HUES48 (cell line): ENCODE data around the gene HPCA.
A peak's percentile ranks its signal among the peaks of the same experiment; 100 is the strongest.

Source experiments
- H3K27ac ChIP-seq: one replicate; pipeline ENCODE4 v1.7.0; 2013; ENCODE audit warnings: low read depth, low read length, inconsistent platforms
- H3K27me3 ChIP-seq: 2 replicates; pipeline ENCODE4 v1.6.1; 2013; ENCODE audit warnings: mild to moderate bottlenecking, low read length; ENCODE audit not compliant: control insufficient read depth, insufficient read depth
- H3K36me3 ChIP-seq: 2 replicates; pipeline ENCODE4 v1.6.1; 2013; ENCODE audit warnings: low read length; ENCODE audit not compliant: control insufficient read depth, insufficient read depth
- H3K4me1 ChIP-seq: 2 replicates; pipeline ENCODE4 v1.6.1; 2013; ENCODE audit warnings: mild to moderate bottlenecking, low read length; ENCODE audit not compliant: control insufficient read depth, insufficient read depth
- H3K4me3 ChIP-seq: 2 replicates; pipeline ENCODE4 v1.5.1; 2013; ENCODE audit warnings: mild to moderate bottlenecking, low read depth, low read length
- H3K9ac ChIP-seq: 2 replicates; pipeline ENCODE4 v1.6.1; 2013; ENCODE audit warnings: mild to moderate bottlenecking, low read depth, low read length, moderate library complexity
- H3K9me3 ChIP-seq: 2 replicates; pipeline ENCODE4 v1.6.1; 2013; ENCODE audit warnings: low read length; ENCODE audit not compliant: control insufficient read depth, insufficient read depth

HPCA gene

GRCh38 chr1:32906654-32907053, 20.4 kb downstream of the HPCA start:
- no peaks in the 10 kb centered on the region for H3K4me1 ChIP-seq
- no peak overlapping the region for H3K4me3 ChIP-seq
- H3K9me3 ChIP-seq = no peaks in the 10 kb centered on the region
- no peak overlapping the region for H3K9ac ChIP-seq
- no peak overlapping the region for H3K27ac ChIP-seq
- peaks cover 11% of the 10 kb centered on the region for H3K27me3 ChIP-seq
- no peaks in the 10 kb centered on the region for H3K36me3 ChIP-seq

GRCh38 chr1:32907435-32907834, 21.1 kb downstream of the HPCA start:
- Histone ChIP-seq H3K9me3 (no peaks in the 10 kb centered on the region), H3K36me3 (no peaks in the 10 kb centered on the region), H3K27ac (no peak overlapping the region), H3K4me1 (no peaks in the 10 kb centered on the region), H3K9ac (no peak overlapping the region), H3K27me3 (peaks cover 4% of the 10 kb centered on the region), H3K4me3 (no peak overlapping the region)

GRCh38 chr1:32910319-32910718, 24.0 kb downstream of the HPCA start:
- no peaks in the 10 kb centered on the region for H3K27me3 ChIP-seq
- H3K9ac ChIP-seq = no peak overlapping the region
- no peak overlapping the region for H3K27ac ChIP-seq
- H3K9me3 ChIP-seq = no peaks in the 10 kb centered on the region
- H3K4me1 ChIP-seq = no peaks in the 10 kb centered on the region
- no peak overlapping the region for H3K4me3 ChIP-seq
- no peaks in the 10 kb centered on the region for H3K36me3 ChIP-seq

GRCh38 chr1:32915766-32916706, 29.7 kb downstream of the HPCA start:
- Histone ChIP-seq H3K9ac (no peak overlapping the region), H3K27ac (no peak overlapping the region), H3K27me3 (no peaks in the 10 kb centered on the region), H3K4me1 (no peaks in the 10 kb centered on the region), H3K9me3 (no peaks in the 10 kb centered on the region), H3K4me3 (no peak overlapping the region), H3K36me3 (no peaks in the 10 kb centered on the region)

GRCh38 chr1:32917521-32917920, 31.2 kb downstream of the HPCA start:
- Histone ChIP-seq H3K4me3 (no peak overlapping the region), H3K27me3 (no peaks in the 10 kb centered on the region; the same call in 1 of the 2 replicates), H3K27ac (no peak overlapping the region), H3K36me3 (no peaks in the 10 kb centered on the region), H3K4me1 (no peaks in the 10 kb centered on the region), H3K9me3 (no peaks in the 10 kb centered on the region), H3K9ac (no peak overlapping the region)

GRCh38 chr1:32918179-32918578, 31.9 kb downstream of the HPCA start:
- Histone ChIP-seq H3K9me3 (no peaks in the 10 kb centered on the region), H3K27ac (no peak overlapping the region), H3K9ac (no peak overlapping the region), H3K4me1 (no peaks in the 10 kb centered on the region), H3K4me3 (no peak overlapping the region), H3K36me3 (no peaks in the 10 kb centered on the region), H3K27me3 (peaks cover 6% of the 10 kb centered on the region)

GRCh38 chr1:32919811-32920733, 33.8 kb downstream of the HPCA start:
- H3K27me3 ChIP-seq = peaks cover 25% of the 10 kb centered on the region
- H3K9ac ChIP-seq = no peak overlapping the region
- no peaks in the 10 kb centered on the region for H3K9me3 ChIP-seq
- H3K36me3 ChIP-seq = no peaks in the 10 kb centered on the region
- H3K4me3 ChIP-seq = no peak overlapping the region
- 0 out of 2 replicates have a peak, but pooled peaks cover 3% of the 10 kb centered on the region for H3K4me1 ChIP-seq
- H3K27ac ChIP-seq = no peak overlapping the region

GRCh38 chr1:32920833-32921232, 34.5 kb downstream of the HPCA start:
- Histone ChIP-seq H3K27ac (no peak overlapping the region), H3K36me3 (no peaks in the 10 kb centered on the region), H3K4me3 (no peak overlapping the region), H3K4me1 (0 out of 2 replicates have a peak, but pooled peaks cover 3% of the 10 kb centered on the region), H3K27me3 (peaks cover 33% of the 10 kb centered on the region), H3K9me3 (no peaks in the 10 kb centered on the region), H3K9ac (no peak overlapping the region)

- H3K4me1 ChIP-seq = peaks cover 13% of the 10 kb centered on the region; the same call in 1 of the 2 replicates
- no peak overlapping the region for H3K9ac ChIP-seq
- H3K4me3 ChIP-seq = peak overlapping the region; percentile 62
Measured at GRCh38 chr1:32924881-32925344, 38.6 kb downstream of the HPCA start.

GRCh38 chr1:32925403-32926162, 39.3 kb downstream of the HPCA start:
- no peak overlapping the region for H3K9ac ChIP-seq
- no peaks in the 10 kb centered on the region for H3K36me3 ChIP-seq
- peak overlapping the region; percentile 62 for H3K4me3 ChIP-seq
- H3K27me3 ChIP-seq = peaks cover 69% of the 10 kb centered on the region
- H3K27ac ChIP-seq = no peak overlapping the region
- H3K9me3 ChIP-seq = no peaks in the 10 kb centered on the region
- H3K4me1 ChIP-seq = peaks cover 13% of the 10 kb centered on the region; the same call in 1 of the 2 replicates

More at GRCh38 chr1:32924881-32925344, 38.6 kb downstream of the HPCA start:
- Histone ChIP-seq H3K27ac (no peak overlapping the region), H3K36me3 (no peaks in the 10 kb centered on the region), H3K9me3 (no peaks in the 10 kb centered on the region), H3K27me3 (peaks cover 68% of the 10 kb centered on the region)
